ENCODE measurements around the gene OPHN1. TPM values are rescaled to one million over a fixed set of nuclear protein-coding genes. Genes with fewer than 3 reads are reported as not detected.
A peak's percentile ranks its signal among the peaks of the same experiment; 100 is the strongest.

The OPHN1 gene
- total RNA-seq, 4 donors from 2014 or later = 2.3 to 10.8 (median 4.6) TPM

- Histone ChIP-seq H3K27me3 (no peaks in the 10 kb centered on the region), H3K4me1 (no peaks in the 10 kb centered on the region), H3K27ac (no peak overlapping the region), H3K36me3 (no peaks in the 10 kb centered on the region), H3K4me3 (no peak overlapping the region), H3K9me3 (no peaks in the 10 kb centered on the region)
- ATAC-seq = no peak
- intact Hi-C loops (cut with DNase I; ENCODE audit: low total_unique reads) (no loop called here), in situ Hi-C loops (cut with MboI; ENCODE audit: low sequenced_read_pairs in 4 of 4) (loop anchor here in 1 of 4 donors (10.0 kb wide), 1 partner anchor 365 kb away; no protein-coding TSS in a partner anchor)
- DNase-seq = no peak
- no peak for TF ChIP-seq POLR2A (IDR thresholded peaks at IDR 0.05)
- TF ChIP-seq, protein P1, sequence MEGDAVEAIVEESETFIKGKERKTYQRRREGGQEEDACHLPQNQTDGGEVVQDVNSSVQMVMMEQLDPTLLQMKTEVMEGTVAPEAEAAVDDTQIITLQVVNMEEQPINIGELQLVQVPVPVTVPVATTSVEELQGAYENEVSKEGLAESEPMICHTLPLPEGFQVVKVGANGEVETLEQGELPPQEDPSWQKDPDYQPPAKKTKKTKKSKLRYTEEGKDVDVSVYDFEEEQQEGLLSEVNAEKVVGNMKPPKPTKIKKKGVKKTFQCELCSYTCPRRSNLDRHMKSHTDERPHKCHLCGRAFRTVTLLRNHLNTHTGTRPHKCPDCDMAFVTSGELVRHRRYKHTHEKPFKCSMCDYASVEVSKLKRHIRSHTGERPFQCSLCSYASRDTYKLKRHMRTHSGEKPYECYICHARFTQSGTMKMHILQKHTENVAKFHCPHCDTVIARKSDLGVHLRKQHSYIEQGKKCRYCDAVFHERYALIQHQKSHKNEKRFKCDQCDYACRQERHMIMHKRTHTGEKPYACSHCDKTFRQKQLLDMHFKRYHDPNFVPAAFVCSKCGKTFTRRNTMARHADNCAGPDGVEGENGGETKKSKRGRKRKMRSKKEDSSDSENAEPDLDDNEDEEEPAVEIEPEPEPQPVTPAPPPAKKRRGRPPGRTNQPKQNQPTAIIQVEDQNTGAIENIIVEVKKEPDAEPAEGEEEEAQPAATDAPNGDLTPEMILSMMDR (IDR thresholded peaks at IDR 0.05 in 4 of 5, conservative IDR thresholded peaks at IDR 0.05 in 1 of 5) = no peak
Observed at GRCh38 chrX:68090266-68090665, 343.0 kb downstream of the OPHN1 start.

DNA sequence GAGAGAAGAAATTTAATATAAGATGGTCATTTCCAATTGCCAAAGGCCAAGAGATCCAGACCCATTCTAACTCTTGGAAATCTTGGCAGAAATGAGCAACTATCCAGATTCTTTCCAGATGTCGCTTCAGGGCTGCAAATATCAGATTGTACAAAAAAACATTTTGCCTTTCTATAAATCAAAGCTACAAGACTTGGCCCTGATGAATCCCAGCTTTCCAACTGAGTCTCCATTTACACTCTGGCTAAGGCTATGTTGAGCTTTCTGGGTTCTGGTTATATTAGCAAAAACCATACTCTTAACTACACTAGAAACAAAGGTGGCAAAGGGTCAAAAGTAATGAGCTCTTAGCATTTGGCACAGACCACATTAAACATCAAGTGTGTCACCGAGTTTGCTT, 345.8 kb downstream of the OPHN1 start:
- in situ Hi-C loops (cut with MboI; ENCODE audit: low sequenced_read_pairs in 4 of 4) (no loop called here), intact Hi-C loops (cut with DNase I; ENCODE audit: low total_unique reads) (no loop called here)
- DNase-seq (no peak), ATAC-seq (no peak)
- no peak overlapping the region for H3K27ac ChIP-seq
- no peaks in the 10 kb centered on the region for H3K27me3 ChIP-seq
- peaks cover 3 to 9% of the 10 kb centered on the region in 2 donors for H3K4me1 ChIP-seq
- no peak for TF ChIP-seq POLR2A (IDR thresholded peaks at IDR 0.05)
- TF ChIP-seq, protein P1 (IDR thresholded peaks at IDR 0.05 in 4 of 5, conservative IDR thresholded peaks at IDR 0.05 in 1 of 5) = no peak
- H3K36me3 ChIP-seq = no peaks in the 10 kb centered on the region
- H3K4me3 ChIP-seq = no peak overlapping the region
- H3K9me3 ChIP-seq = no peaks in the 10 kb centered on the region

DNA sequence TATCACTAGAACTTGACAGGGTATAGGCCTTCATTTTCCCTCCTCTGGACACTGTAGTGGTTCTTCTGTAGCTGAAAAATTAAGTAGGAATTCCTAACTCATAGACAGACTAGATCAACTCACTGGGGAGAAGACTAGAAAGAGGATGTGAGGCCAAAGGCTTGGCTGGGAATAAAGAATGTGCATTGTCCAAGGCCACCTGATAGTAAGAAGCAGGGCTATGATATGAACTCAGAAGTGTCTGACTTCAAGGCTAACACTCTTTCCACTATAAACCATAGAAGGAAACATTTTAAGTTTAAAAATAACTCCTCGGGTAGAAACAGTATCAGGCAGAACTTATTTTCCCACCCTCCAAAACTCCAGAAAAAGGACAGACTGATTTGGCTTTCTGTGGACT, 346.6 kb downstream of the OPHN1 start:
- intact Hi-C loops (cut with DNase I; ENCODE audit: low total_unique reads) = no loop called here
- H3K4me1 ChIP-seq = peaks cover 3 to 9% of the 10 kb centered on the region in 2 donors
- no peaks in the 10 kb centered on the region for H3K27me3 ChIP-seq
- DNase-seq (no peak), ATAC-seq (no peak)
- H3K36me3 ChIP-seq = no peaks in the 10 kb centered on the region
- H3K4me3 ChIP-seq = no peak overlapping the region
- no peak for TF ChIP-seq POLR2A (IDR thresholded peaks at IDR 0.05)
- TF ChIP-seq, protein P1 (IDR thresholded peaks at IDR 0.05 in 4 of 5, conservative IDR thresholded peaks at IDR 0.05 in 1 of 5) = no peak
- no peak overlapping the region for H3K27ac ChIP-seq
- H3K9me3 ChIP-seq = no peaks in the 10 kb centered on the region
- in situ Hi-C loops (cut with MboI; ENCODE audit: low sequenced_read_pairs in 4 of 4) = no loop called here

DNA sequence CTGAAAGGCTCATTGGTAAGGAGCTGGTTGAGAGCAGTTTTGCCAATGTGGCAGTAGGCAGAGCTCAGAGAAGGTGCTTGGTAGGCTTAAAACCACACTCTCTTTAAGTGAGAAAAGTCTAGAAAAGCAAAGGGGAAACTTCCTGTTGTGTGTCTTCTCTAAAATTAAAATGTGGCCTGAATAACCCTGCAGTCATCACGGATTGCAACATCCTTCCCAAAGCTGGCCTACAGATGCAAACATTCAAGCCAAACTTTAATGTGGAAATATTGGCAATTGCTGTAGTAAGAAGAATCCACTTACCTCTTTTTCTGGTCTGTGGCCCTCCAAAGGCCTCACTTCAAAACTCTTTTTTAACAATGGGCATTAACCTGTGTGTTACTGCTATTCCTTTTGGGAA, 348.5 kb downstream of the OPHN1 start:
- peaks cover 3 to 9% of the 10 kb centered on the region in 2 donors for H3K4me1 ChIP-seq
- H3K4me3 ChIP-seq = no peak overlapping the region
- intact Hi-C loops (cut with DNase I; ENCODE audit: low total_unique reads) (no loop called here), in situ Hi-C loops (cut with MboI; ENCODE audit: low sequenced_read_pairs in 4 of 4) (no loop called here)
- H3K27me3 ChIP-seq = no peaks in the 10 kb centered on the region
- TF ChIP-seq, protein P1 (IDR thresholded peaks at IDR 0.05 in 4 of 5, conservative IDR thresholded peaks at IDR 0.05 in 1 of 5) = no peak
- no peak for TF ChIP-seq POLR2A (IDR thresholded peaks at IDR 0.05)
- peak overlapping the region in 3 of 4 donors; percentile 34 to 60 (median 41) for H3K27ac ChIP-seq
- DNase-seq (peak; percentile 7 to 13), ATAC-seq (peak; percentile 41 to 65)
- no peaks in the 10 kb centered on the region for H3K9me3 ChIP-seq
- no peaks in the 10 kb centered on the region for H3K36me3 ChIP-seq

DNA sequence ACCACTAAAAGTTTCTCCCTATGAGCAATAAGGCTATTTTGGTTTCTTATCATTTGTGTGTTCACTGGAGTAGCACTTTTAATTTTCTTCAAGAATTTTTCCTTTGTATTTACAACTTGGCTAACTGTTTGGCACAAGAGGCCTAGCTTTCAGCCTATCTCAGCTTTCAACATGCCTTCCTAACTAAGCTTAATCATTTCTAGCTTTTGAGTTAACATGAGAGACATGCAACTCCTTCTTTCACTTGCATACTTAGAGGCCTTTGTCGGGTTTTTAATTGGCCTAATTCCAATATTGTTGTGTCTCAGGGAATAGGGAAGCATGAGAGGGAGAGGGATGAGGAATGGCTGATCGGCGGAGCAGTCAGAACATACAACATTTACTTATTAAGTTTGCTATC, 349.8 kb downstream of the OPHN1 start:
- no peak for DNase-seq
- Histone ChIP-seq H3K4me3 (no peak overlapping the region), H3K27me3 (no peaks in the 10 kb centered on the region), H3K36me3 (no peaks in the 10 kb centered on the region), H3K4me1 (peaks cover 3 to 9% of the 10 kb centered on the region in 2 donors), H3K27ac (no peak overlapping the region), H3K9me3 (no peaks in the 10 kb centered on the region)
- no peak for ATAC-seq
- TF ChIP-seq POLR2A (IDR thresholded peaks at IDR 0.05) = no peak
- TF ChIP-seq, protein P1 (IDR thresholded peaks at IDR 0.05 in 4 of 5, conservative IDR thresholded peaks at IDR 0.05 in 1 of 5) = no peak
- in situ Hi-C loops (cut with MboI; ENCODE audit: low sequenced_read_pairs in 4 of 4) = no loop called here
- intact Hi-C loops (cut with DNase I; ENCODE audit: low total_unique reads) = no loop called here
